Stimulated activated CD4-positive, alpha-beta T cell treated with anti-CD3 and anti-CD28 coated beads, TNF-alpha, amount 100 ng/mL, for 4 hours (primary cell): Measurements from ENCODE around the gene TAF8.
"Not testable (repeated sequence)": the region's sequence is repeated elsewhere in the genome, so short reads cannot be mapped to it uniquely, and the experiment has no call there.

Source experiments
- DNase-seq, 3 experiments: peaks; one replicate each; pipeline ENCODE4 v3.0.0-alpha.2; 2020; ENCODE audit warnings: low read depth in 3 of 3

Gene TAF8

GRCh38 chr6:42050297-42051267 is at the start of gene TAF8:
TAF8 (plus strand) TSS chr6:42050524; CDS start chr6:42050542, 18 bp downstream.
- peak; percentile 76 to 82 (median 78) for DNase-seq

- no peak for DNase-seq
These were observed 48.8 kb upstream of the TAF8 start for GRCh38 chr6:42001506-42001905.

GRCh38 chr6:42003658-42004057 is 46.7 kb upstream of the TAF8 start:
- not testable (repeated sequence) for DNase-seq

- peak in 1 of 3 experiments; percentile 24 for DNase-seq
These were observed 42.8 kb upstream of the TAF8 start for GRCh38 chr6:42007286-42008137.

- not testable (repeated sequence) for DNase-seq
These were observed 42.2 kb upstream of the TAF8 start for GRCh38 chr6:42008138-42008528.

- no peak for DNase-seq
These were observed 40.5 kb upstream of the TAF8 start for GRCh38 chr6:42009844-42010184.

- no peak for DNase-seq
These were observed 40.0 kb upstream of the TAF8 start for GRCh38 chr6:42010185-42010891.

- DNase-seq, result no peak
These were observed 39.4 kb upstream of the TAF8 start for GRCh38 chr6:42010909-42011308.

GRCh38 chr6:42012501-42013133 is 37.7 kb upstream of the TAF8 start:
- DNase-seq, result no peak

GRCh38 chr6:42013134-42013516 is 37.2 kb upstream of the TAF8 start:
- no peak for DNase-seq

- no peak for DNase-seq
These were observed 33.2 kb upstream of the TAF8 start for GRCh38 chr6:42017021-42017643.

- DNase-seq, result no peak
These were observed 29.4 kb upstream of the TAF8 start for GRCh38 chr6:42020967-42021366.

- DNase-seq, result peak; percentile 37 to 47 (median 42)
These were observed 28.2 kb upstream of the TAF8 start for GRCh38 chr6:42021847-42022754.

- DNase-seq, result no peak
These were observed 27.5 kb upstream of the TAF8 start for GRCh38 chr6:42022755-42023384.

- no peak for DNase-seq
These were observed 25.1 kb upstream of the TAF8 start for GRCh38 chr6:42025066-42025844.

- DNase-seq, result no peak
These were observed 24.5 kb upstream of the TAF8 start for GRCh38 chr6:42025845-42026243.

- no peak for DNase-seq
These were observed 23.8 kb upstream of the TAF8 start for GRCh38 chr6:42026540-42026939.

- DNase-seq, result no peak
These were observed 21.9 kb upstream of the TAF8 start for GRCh38 chr6:42028234-42029061.
